Embryonic facial prominence (tissue), 1 donor: ENCODE data around the gene TTN.

Experiments
- DNase-seq: peaks from one replicate; pipeline ENCODE4 v3.0.0-alpha.2; 2016; ENCODE audit errors: extremely low spot score

Gene TTN

DNA sequence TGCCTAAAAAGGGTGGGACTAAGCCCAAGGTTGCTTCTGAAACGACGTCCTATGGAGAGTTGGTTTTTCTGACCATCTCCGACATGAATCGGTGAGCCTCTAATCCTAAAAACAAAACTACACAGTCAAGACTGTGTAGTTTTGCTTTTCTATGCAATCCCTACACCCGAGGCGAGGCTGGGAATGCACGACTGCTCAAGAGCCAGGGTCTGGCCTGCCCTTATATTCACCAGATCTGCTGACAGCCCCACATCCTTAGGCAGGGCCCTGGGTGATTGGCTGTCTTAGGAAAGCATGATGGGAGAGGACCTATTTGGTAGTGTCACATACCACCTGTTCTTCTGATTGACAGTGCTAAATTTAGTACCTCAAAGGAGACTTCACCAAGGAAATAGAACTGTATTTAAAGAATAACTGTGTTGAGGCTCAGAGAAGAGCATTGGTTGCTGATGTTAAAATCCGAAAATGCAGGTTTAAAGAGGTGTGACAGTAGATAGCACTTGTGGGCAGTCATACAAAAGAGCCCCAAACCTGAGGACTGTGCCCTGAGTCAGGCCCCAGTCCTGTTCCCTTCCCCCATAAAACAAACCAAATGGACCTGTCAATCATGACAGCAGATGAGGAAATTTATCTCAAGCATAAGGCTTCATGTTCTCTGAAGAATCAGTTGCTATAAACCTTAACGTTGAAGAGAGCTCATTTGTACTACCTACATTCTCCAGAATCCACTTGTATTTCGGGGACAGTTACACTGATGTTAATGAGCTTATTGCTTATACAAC is at the start of gene TTN:
TTN (minus strand) TSS at position 197 of the 782 bp plus-strand sequence. CDS start 2,781 bp downstream, outside the sequence.
- no peak for DNase-seq

GRCh38 chr2:178855151-178855550 is 47.9 kb upstream of the TTN start:
- DNase-seq: no peak

GRCh38 chr2:178848335-178848734 is 41.1 kb upstream of the TTN start:
- no peak for DNase-seq

DNA sequence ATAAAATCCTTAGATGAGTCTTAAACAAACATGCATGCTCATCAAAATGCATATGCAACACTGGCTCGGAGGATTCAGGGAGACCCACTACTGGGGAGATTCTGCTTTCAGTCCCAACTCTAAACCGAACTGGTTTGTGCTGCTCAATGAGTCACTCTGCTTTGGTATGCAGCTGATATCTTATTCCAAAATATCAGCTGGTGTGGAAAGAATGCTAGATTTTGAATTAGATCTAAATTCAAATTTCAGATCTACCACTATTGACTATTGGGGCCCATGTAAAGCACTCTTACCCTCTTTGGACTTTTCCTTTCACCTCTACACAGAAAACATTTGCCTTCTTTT is 39.2 kb upstream of the TTN start:
- no peak for DNase-seq

DNA sequence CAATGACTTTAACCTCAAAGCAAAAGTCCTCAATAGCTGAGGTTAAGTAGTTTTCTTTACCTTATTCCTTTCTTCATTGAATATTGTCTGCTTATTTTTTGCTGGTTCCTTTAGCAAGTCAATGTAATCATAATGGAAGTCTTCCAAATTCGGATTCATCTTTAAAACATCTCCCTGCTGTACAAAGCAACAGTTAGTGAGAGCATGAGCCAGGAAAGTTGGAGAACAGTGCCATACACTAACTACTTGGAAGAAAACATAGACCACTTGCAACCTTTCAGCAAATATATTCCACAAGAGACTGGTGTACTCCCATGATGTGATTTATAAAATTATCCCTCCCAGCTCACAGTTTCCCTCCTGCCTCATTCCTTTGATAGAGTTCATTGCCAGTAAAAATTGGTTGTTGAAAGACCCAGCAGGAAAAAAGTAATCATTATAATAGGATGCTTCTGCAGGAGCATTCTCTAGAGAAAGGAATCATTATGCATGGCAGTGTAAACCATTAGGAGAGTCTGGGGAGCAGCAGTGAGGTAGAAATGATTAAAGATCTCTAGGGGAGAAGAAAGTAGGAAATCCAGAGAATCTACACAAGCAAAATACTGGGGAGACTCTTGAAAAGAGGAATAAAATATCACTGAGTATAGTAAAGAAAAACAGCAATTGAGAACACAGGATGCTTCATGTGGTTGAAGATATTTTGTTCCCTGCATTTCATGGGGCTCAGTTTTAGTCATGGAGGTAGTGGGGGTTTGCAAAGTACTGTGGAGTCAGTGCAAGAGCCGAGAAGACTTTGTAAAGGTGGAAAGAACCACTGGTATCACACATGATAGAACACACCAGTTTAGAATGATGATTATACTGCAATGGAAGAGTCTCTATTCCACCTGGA is 38.6 kb upstream of the TTN start:
- no peak for DNase-seq

- DNase-seq: no peak
Measured at GRCh38 chr2:178844701-178845100, 37.5 kb upstream of the TTN start.

GRCh38 chr2:178844269-178844668 is 37.0 kb upstream of the TTN start:
- no peak for DNase-seq

DNA sequence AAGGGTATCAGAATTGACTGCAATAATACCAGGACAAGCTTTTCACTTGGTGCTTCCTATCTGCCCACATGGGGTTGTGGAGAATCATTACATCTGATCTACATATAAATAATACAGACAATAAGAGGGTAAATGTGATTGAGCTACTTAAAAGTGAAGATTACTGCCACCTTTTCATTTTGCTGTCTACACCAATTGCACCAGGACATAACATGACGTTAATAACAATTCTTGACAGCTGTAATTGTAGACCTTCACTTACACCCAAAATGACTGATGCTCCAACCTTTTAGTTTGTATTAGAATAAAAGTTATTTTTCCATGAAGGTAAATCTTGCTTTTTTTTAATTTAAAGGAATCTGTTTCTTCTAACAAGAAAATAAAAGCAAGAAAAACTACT is 36.5 kb upstream of the TTN start:
- DNase-seq: no peak

- DNase-seq: no peak
Measured at GRCh38 chr2:178836807-178837206, 29.6 kb upstream of the TTN start.

DNA sequence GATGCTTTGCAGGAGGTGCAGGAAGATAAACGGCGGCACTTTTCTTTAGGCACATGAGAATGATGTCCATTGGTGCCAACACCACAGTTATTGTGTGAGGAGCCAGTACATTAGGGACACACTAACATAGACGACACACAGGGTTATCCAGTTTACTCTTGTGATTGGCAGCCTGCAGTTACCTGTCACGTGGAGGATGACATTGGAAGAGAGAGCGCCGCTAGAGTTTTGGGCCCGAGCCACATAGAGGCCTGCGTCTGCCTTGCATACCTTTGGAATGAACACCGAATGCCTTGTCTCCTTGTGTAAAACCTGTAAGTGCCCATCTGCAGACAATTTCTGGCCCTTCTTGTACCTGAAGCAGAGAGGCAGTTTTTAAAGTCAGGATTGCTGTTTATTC is 26.9 kb upstream of the TTN start:
- no peak for DNase-seq

GRCh38 chr2:178833382-178833781 is 26.2 kb upstream of the TTN start:
- DNase-seq: no peak

DNA sequence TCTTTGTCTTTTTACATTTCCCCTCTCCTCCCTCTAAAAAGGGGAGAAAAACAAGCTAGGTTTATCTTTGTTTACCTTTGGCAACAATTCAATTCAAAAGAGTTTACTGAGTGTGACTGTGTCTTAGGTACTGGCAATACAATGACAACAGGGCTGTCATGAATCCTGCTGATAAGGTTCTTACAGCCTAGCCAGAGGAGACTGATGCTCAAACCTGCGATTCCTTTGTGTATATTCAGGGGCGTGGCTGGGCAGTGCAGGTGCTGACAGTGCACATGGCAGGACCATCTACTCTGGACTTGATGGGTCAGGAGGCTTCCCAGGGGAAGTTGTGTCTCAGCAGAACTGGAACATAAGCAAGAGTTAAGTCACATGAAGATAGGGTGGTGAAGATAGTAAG is 23.2 kb upstream of the TTN start:
- no peak for DNase-seq

DNA sequence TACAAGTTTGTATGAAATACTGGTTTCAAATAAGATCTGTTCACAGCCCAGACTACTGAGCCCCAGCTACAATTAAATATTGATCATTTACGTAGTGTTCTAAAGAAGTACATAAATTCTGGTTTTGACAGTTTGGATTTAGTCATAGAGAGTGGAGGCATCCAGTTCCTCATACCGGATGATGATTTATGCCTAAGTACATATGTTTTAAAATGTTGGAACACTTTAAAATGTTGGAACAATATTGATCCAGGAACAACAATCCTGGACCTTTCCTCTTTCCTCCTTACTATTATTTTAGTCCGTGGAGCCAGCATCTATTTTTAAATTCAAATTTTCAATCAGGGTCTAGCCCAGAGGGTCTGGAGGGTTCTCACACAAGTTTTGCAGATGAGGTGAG is 22.8 kb upstream of the TTN start:
- no peak for DNase-seq

DNA sequence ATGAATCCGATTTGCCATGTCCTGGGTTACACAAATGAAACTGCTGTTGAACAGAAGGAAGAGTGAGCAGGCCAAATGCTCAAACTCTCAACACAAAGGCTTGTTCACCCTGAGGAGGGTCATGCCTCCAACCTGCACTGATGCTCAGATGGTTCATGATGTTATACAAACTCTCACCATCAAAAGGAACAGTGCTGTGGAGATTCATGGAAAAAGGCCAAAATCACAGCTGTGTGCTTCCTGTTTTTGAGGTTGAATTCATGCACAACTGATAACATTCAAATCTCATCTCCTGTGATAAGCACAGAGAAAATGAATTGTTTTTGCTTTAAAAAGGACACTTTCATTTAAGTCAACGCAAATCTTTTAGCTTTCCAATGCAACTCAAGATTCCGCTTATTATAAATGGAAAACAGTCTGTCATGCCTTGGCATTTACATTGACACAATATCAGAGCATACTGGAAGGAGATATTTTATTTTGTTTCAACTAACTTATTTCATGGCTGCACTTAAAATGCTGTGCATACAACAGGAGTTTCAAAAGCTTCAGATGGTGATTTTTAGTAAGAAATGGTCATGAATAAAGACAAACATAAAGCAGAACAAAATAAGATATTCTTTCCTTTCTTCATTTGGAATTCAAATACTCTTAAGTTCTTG is 22.2 kb upstream of the TTN start:
- DNase-seq: no peak

- DNase-seq: no peak
Measured at GRCh38 chr2:178828486-178828881, 21.3 kb upstream of the TTN start.

GRCh38 chr2:178827739-178828485 is 20.7 kb upstream of the TTN start:
- no peak for DNase-seq

DNA sequence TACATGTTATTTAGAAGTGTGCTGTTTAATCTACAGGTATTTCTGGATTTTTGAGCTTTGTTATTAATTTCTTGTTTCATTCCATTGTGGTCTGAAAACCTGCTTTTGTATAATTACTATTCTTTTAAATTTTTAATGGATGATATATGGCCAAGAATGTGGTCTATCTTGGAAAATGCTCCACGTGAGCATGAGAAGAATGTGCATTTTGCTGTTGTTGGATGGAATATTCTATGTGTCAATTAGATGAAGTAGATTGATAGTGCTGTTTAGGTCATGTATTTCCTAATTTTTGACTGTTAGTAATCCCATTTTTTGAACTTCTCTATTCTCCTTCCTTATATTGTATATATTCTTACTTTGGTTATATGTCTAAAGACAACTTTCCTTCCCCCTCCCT is 19.9 kb upstream of the TTN start:
- no peak for DNase-seq

DNA sequence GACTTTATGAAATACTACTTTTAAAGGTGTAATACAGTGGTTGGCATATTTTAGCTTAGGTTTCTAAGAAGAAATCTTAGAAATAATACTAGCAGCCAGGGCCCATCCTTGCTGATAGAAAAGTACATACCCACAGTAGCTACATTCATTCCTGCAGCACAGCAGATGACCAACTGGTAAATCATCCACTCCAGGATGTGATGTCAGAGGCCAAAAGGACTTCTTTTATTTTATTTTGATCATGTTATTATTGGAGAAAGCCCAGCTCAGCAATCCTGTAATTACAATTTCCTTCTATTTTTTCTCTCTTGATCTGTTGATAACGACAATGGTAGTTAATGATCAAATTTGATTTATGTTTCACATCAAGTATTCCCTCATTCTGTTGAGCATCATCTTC is 18.0 kb upstream of the TTN start:
- DNase-seq: no peak

GRCh38 chr2:178824181-178824580 is 17.0 kb upstream of the TTN start:
- no peak for DNase-seq

DNA sequence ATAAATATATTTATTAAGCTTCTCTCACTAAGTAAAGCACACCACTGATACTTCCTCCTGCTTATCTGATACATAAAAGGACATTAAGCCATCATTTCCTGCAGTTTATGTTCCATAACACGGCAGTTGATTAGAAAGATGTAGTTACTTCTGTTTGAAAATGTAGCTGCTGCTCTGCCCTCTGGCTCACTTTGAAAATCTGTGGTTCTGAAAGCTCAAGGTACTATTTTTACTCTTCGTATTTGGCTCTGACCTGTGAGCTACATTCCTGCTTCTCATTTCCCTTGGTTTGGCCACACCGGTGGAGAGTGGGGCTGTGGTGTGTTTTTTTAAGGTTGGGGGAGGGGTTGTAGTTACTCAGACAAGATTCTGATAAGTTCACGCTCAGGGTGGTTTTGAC is 12.8 kb upstream of the TTN start:
- DNase-seq: no peak

DNA sequence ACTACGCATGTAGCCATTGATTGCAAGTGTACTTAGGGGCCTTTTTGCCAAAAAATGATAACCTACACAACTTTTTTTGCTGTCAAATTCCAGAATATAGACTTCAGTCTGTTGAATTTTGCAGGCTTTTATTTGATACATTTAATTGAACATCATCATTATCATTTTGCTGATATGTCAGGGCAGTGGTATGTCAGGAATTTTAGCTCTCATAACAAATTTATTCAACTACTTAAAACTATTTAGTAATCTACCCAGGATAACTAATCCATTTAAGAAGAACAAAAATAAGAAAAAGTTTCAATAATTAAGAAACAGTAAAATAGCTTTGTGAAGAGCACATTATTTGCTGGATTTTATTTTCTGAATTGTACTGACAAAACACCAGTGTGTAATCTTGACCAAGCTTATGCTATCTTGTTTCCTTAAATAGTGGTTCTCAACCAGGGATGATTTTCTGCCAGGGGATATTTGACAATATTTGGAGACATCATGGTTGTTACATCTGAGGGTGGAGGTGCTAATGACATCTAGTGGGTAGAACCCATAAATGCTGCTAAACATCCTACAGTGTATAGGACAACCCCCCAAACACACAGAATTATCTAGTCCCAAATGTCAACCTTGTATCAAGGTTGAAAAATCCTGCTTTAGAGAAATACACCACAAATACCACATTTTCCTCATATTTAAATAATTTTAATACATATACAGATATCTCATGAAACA is 12.1 kb upstream of the TTN start:
- no peak for DNase-seq
